Measurements from ENCODE around the gene UBL7. TPM values are rescaled to one million over a fixed set of nuclear protein-coding genes. Genes with fewer than 3 reads are reported as not detected.

UBL7 gene
- total RNA-seq, 2 donors from 2014 or later: 25.7 to 47.2 TPM

DNA sequence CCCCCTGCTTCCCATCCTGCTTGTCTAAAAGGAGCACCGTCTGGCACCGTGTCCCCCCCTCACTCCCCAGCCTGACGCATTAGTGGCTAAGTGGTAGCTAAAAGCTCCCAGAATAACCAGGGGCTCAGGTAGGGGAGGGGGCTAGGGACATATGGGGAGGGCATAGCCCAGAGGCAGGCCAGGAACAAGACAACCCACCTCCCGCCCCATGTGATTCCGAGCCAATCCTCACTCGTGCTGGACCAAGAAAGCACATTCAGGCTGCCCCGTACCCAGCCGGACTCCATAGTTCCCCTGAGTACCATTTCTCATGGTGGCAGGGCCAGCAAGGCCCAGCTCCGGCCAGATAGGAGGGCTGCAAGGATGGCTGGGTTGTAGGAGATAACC is 38.7 kb downstream of the UBL7 start:
- WGBS, 2 donors: 87 to 91% methylated on average over 6 to 7 of the region's 9 CpGs
- Histone ChIP-seq H3K9me3 (no peaks in the 10 kb centered on the region), H3K27me3 (no peaks in the 10 kb centered on the region), H3K4me3 (no peak overlapping the region), H3K36me3 (replicated peaks in 1 of 2; ENCODE audit: insufficient read depth in 1 of 2, low read depth in 2 of 2) (no peaks in the 10 kb centered on the region), H3K27ac (no peak overlapping the region), H3K4me1 (no peaks in the 10 kb centered on the region)
- TF ChIP-seq, protein P1, sequence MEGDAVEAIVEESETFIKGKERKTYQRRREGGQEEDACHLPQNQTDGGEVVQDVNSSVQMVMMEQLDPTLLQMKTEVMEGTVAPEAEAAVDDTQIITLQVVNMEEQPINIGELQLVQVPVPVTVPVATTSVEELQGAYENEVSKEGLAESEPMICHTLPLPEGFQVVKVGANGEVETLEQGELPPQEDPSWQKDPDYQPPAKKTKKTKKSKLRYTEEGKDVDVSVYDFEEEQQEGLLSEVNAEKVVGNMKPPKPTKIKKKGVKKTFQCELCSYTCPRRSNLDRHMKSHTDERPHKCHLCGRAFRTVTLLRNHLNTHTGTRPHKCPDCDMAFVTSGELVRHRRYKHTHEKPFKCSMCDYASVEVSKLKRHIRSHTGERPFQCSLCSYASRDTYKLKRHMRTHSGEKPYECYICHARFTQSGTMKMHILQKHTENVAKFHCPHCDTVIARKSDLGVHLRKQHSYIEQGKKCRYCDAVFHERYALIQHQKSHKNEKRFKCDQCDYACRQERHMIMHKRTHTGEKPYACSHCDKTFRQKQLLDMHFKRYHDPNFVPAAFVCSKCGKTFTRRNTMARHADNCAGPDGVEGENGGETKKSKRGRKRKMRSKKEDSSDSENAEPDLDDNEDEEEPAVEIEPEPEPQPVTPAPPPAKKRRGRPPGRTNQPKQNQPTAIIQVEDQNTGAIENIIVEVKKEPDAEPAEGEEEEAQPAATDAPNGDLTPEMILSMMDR (IDR thresholded peaks at IDR 0.05): no peak
- TF ChIP-seq POLR2A (IDR thresholded peaks at IDR 0.05): no peak
- ATAC-seq: no peak
- intact Hi-C loops (cut with DNase I): no loop called here
- no peak for DNase-seq

DNA sequence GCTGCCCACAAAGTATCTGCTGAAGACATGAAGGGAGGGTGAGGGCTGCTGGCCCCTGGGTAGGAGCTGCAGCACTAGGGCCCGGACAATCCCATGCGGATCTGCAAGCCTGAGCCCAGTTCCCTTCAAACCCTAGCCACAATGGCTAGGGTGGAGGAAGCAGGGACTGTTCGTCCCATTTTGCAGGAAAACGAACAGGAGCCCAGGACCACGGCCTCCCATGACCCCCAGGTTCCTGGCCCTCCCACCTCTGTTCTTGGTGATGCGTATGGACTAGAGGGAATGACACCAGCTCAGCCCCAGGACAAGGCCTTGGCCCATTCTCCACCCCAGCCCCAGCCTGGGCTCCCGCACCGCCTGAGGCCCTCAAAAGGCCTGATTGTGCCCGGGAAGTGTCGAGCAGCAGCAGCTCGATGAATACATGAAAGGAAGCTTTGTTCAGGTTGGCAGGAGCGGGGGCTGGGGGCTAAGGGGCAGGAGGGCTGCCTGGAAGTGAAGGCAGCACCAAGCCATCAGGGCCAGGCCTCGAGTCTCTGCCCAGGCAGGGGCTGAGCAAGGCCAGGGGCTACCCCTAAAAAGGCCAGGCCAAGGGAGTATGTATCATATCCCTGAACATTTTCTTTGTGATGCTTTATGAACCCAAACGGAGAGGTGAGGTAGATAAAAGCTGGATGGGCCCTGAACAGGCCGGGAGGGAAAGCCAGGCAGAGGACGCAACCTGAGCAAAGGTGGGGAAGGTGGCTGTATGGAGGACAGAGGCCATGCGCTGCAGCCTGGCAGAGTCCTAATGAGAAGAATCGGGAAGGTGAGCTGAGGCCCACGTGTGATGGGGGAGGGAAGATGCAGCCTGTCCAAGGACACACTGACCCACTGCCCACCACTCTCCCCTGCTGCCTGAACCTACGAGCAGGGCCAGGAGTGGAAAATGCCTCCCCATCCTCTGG is 39.4 kb downstream of the UBL7 start:
- 81 to 83% methylated on average over 9 to 20 of the region's 20 CpGs for WGBS, 2 donors
- intact Hi-C loops (cut with DNase I): no loop called here

DNA sequence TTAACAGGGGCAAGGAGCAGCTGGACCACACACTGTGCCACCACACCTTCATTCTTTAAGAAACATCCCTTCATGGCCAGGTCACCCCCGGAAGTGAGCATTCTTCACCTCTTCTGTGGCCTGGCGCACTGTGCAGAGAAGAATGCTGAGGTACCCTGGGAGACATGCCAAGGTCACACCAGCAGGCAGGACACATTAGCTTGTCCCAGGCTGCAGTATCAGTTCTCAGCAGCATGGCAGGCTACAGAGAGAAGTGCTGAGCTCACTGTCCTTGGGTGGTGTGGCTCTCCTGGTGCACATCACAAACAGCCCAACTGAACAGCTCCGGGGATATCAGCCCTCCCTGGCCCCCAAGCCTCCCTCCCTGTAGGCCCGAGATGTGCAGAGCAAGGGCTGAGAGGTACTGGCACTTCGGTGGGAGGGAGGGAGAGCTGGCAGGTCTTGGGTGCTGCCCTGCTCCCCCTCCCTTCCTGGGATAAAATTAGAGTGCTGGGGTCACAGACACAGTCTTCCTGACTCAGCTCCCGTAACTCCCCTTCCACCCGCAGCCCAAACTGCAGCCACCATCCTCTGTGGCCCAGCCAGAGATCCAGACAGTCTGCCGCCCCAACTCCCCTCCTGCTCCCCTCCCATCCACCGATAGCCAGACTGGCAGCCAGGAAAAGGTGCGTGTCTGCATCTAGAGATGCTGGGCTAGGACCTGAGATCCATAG is 40.6 kb downstream of the UBL7 start:
- intact Hi-C loops (cut with DNase I): no loop called here
- Histone ChIP-seq H3K4me3 (no peak overlapping the region), H3K36me3 (replicated peaks in 1 of 2; ENCODE audit: insufficient read depth in 1 of 2, low read depth in 2 of 2) (no peaks in the 10 kb centered on the region), H3K27me3 (no peaks in the 10 kb centered on the region), H3K9me3 (no peaks in the 10 kb centered on the region), H3K4me1 (no peaks in the 10 kb centered on the region), H3K27ac (no peak overlapping the region)
- TF ChIP-seq, protein P1 (IDR thresholded peaks at IDR 0.05): no peak
- no peak for TF ChIP-seq POLR2A (IDR thresholded peaks at IDR 0.05)
- WGBS, 2 donors: 56 to 65% methylated on average over 10 of the region's 10 CpGs
- ATAC-seq (peak; percentile 49), DNase-seq (peak; percentile 28 to 42 (median 40))

More for the DNA sequence above, 39.4 kb downstream of the UBL7 start:
- ATAC-seq: no peak
- Histone ChIP-seq H3K4me3 (no peak overlapping the region), H3K27ac (no peak overlapping the region), H3K36me3 (replicated peaks in 1 of 2; ENCODE audit: insufficient read depth in 1 of 2, low read depth in 2 of 2) (no peaks in the 10 kb centered on the region), H3K27me3 (no peaks in the 10 kb centered on the region), H3K9me3 (no peaks in the 10 kb centered on the region), H3K4me1 (no peaks in the 10 kb centered on the region)
- DNase-seq: no peak
- no peak for TF ChIP-seq POLR2A (IDR thresholded peaks at IDR 0.05)
- TF ChIP-seq, protein P1 (IDR thresholded peaks at IDR 0.05): no peak

DNA sequence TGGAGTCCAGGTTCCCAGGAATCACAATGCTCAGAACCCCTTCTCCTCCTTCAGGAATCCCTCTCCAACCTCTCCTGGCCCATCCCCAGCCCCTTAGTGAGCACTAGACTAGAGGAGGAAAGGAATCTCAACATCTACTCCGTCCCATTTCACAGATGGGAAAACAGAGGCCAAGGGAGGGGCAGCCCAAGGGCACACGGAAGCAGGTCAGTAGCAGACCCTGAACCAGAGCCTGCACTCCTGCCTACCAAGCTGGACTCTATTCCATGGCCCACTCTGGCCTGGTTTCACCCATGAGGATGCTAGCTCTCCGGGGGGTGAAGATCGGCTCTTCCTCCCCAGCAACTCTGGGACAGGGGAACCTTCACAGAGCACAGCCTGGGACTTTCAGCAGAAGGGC is 41.5 kb downstream of the UBL7 start:
- H3K4me3 ChIP-seq: no peak overlapping the region
- H3K27ac ChIP-seq: no peak overlapping the region
- H3K9me3 ChIP-seq: no peaks in the 10 kb centered on the region
- intact Hi-C loops (cut with DNase I): no loop called here
- H3K4me1 ChIP-seq: no peaks in the 10 kb centered on the region
- no peaks in the 10 kb centered on the region for H3K36me3 ChIP-seq (replicated peaks in 1 of 2; ENCODE audit: insufficient read depth in 1 of 2, low read depth in 2 of 2)
- no peaks in the 10 kb centered on the region for H3K27me3 ChIP-seq
- no peak for TF ChIP-seq POLR2A (IDR thresholded peaks at IDR 0.05)
- TF ChIP-seq, protein P1 (IDR thresholded peaks at IDR 0.05): no peak
- no peak for ATAC-seq
- 77 to 96% methylated on average over 2 to 4 of the region's 4 CpGs for WGBS, 2 donors
- DNase-seq: no peak
